ENCODE measurements around the gene FPGS.
"Not testable (repeated sequence)": the region's sequence is repeated elsewhere in the genome, so short reads cannot be mapped to it uniquely, and the experiment has no call there.

Gene FPGS

GRCh38 chr9:127814619-127815511 lies 12.2 kb downstream of the FPGS start:
- DNase-seq = no peak

- DNase-seq = no peak
Measured at GRCh38 chr9:127815512-127816361, 13.1 kb downstream of the FPGS start.

- DNase-seq = no peak
Measured at GRCh38 chr9:127816362-127816725, 13.7 kb downstream of the FPGS start.

- DNase-seq = no peak
Measured at GRCh38 chr9:127816728-127817127, 14.0 kb downstream of the FPGS start.

- DNase-seq = no peak
Measured at GRCh38 chr9:127817881-127818434, 15.3 kb downstream of the FPGS start.

GRCh38 chr9:127818574-127818973 lies 15.9 kb downstream of the FPGS start:
- DNase-seq = no peak

GRCh38 chr9:127822108-127822507 lies 19.4 kb downstream of the FPGS start:
- DNase-seq = no peak

GRCh38 chr9:127825319-127826051 lies 22.8 kb downstream of the FPGS start:
- DNase-seq = no peak

GRCh38 chr9:127826253-127826913 lies 23.7 kb downstream of the FPGS start:
- no peak for DNase-seq

- DNase-seq = no peak
Measured at GRCh38 chr9:127828262-127829031, 25.8 kb downstream of the FPGS start.

GRCh38 chr9:127829205-127829906 lies 26.7 kb downstream of the FPGS start:
- DNase-seq = no peak

GRCh38 chr9:127832248-127832647 lies 29.6 kb downstream of the FPGS start:
- DNase-seq = no peak

- no peak for DNase-seq
Measured at GRCh38 chr9:127833555-127833954, 30.9 kb downstream of the FPGS start.

- peak; percentile 12 for DNase-seq
Measured at GRCh38 chr9:127835991-127836516, 33.4 kb downstream of the FPGS start.

GRCh38 chr9:127836561-127836960 lies 33.9 kb downstream of the FPGS start:
- not testable (repeated sequence) for DNase-seq

GRCh38 chr9:127837346-127837745 lies 34.7 kb downstream of the FPGS start:
- DNase-seq = no peak

- no peak for DNase-seq
Measured at GRCh38 chr9:127838375-127839078, 35.8 kb downstream of the FPGS start.

GRCh38 chr9:127841087-127841835 lies 38.6 kb downstream of the FPGS start:
- DNase-seq = no peak

- DNase-seq = no peak
Measured at GRCh38 chr9:127844821-127845359, 42.2 kb downstream of the FPGS start.
